ENCODE results near the gene FBXO45. TPM values are rescaled to one million over a fixed set of nuclear protein-coding genes. Genes with fewer than 3 reads are reported as not detected.
"Not testable (repeated sequence)": the region's sequence is repeated elsewhere in the genome, so short reads cannot be mapped to it uniquely, and the experiment has no call there.

FBXO45 gene
- total RNA-seq, 1 experiment from 2014 or later: 16.0 TPM

- no TSS peak for BruUV-seq (replicated peaks)
- intact Hi-C loops (cut with micrococcal nuclease): no loop called here
- Mint-ChIP-seq H3K36me3 (ENCODE audit: insufficient read depth, unreplicated experiment) (peaks cover 9% of the 10 kb centered on the region), H3K4me3 (ENCODE audit: unreplicated experiment) (peak overlapping the region; percentile 85), H3K4me1 (ENCODE audit: insufficient read depth, unreplicated experiment) (peaks cover 14% of the 10 kb centered on the region), H3K27ac (ENCODE audit: low read depth, unreplicated experiment) (peak overlapping the region; percentile 79), H3K9me3 (ENCODE audit: unreplicated experiment) (no peaks in the 10 kb centered on the region), H3K27me3 (ENCODE audit: insufficient read depth, unreplicated experiment) (no peaks in the 10 kb centered on the region)
- CTCF ChIA-PET: interaction anchor here (0.7 to 1.0 kb wide), 3 partner anchors 19 to 116 kb away, joined by 3 to 4 read pairs (median 3); no protein-coding TSS in a partner anchor
- POLR2A ChIA-PET: interaction anchor here (0.6 to 3.3 kb wide), 34 partner anchors 8 to 986 kb away, joined by 3 to 41 read pairs (median 5); partner anchors contain the start of genes CEP19, NCBP2, PAK2 and PIGX
- no peak for TF ChIP-seq CTCF (IDR thresholded peaks at IDR 0.05; ENCODE audit: unreplicated experiment)
- DNase-seq (ENCODE audit: unreplicated experiment): peak; percentile 46
These were observed 600 bp downstream of the FBXO45 start for GRCh38 chr3:196569003-196569516.

- H3K36me3 Mint-ChIP-seq (ENCODE audit: insufficient read depth, unreplicated experiment); H3K27ac Mint-ChIP-seq (ENCODE audit: low read depth, unreplicated experiment); H3K27me3 Mint-ChIP-seq (ENCODE audit: insufficient read depth, unreplicated experiment); DNase-seq (ENCODE audit: unreplicated experiment); intact Hi-C loops (cut with micrococcal nuclease); BruUV-seq (replicated peaks); H3K9me3 Mint-ChIP-seq (ENCODE audit: unreplicated experiment): not testable (repeated sequence)
- POLR2A ChIA-PET: interaction anchor here (0.6 to 2.2 kb wide), 5 partner anchors 8 to 297 kb away, joined by 3 to 10 read pairs (median 5); partner anchors contain the start of gene SENP5
- Mint-ChIP-seq H3K4me3 (ENCODE audit: unreplicated experiment) (peak overlapping the region; percentile 85), H3K4me1 (ENCODE audit: insufficient read depth, unreplicated experiment) (peaks cover 19% of the 10 kb centered on the region)
- CTCF ChIA-PET: interaction anchor here (0.6 to 1.0 kb wide), 2 partner anchors 39 to 297 kb away, joined by 3 to 5 read pairs; partner anchors contain the start of gene SENP5
These were observed 1.9 kb downstream of the FBXO45 start for GRCh38 chr3:196570332-196570731.

- Mint-ChIP-seq H3K27ac (ENCODE audit: low read depth, unreplicated experiment) (no peak overlapping the region), H3K4me3 (ENCODE audit: unreplicated experiment) (no peak overlapping the region), H3K4me1 (ENCODE audit: insufficient read depth, unreplicated experiment) (peaks cover 14% of the 10 kb centered on the region), H3K36me3 (ENCODE audit: insufficient read depth, unreplicated experiment) (no peaks in the 10 kb centered on the region), H3K27me3 (ENCODE audit: insufficient read depth, unreplicated experiment) (no peaks in the 10 kb centered on the region), H3K9me3 (ENCODE audit: unreplicated experiment) (no peaks in the 10 kb centered on the region)
- ChIA-PET POLR2A (interaction anchor here (1.1 kb wide), 1 partner anchor 70 kb away, joined by 4 read pairs; no protein-coding TSS in a partner anchor), CTCF (no interaction called here)
- DNase-seq (ENCODE audit: unreplicated experiment): no peak
- BruUV-seq (replicated peaks): no TSS peak
- intact Hi-C loops (cut with micrococcal nuclease): no loop called here
- TF ChIP-seq CTCF (IDR thresholded peaks at IDR 0.05; ENCODE audit: unreplicated experiment): no peak
These were observed 3.9 kb downstream of the FBXO45 start for GRCh38 chr3:196572389-196572788.

- ChIA-PET CTCF (interaction anchor here (0.7 to 1.2 kb wide), 3 partner anchors 13 to 25 kb away, joined by 4 read pairs; no protein-coding TSS in a partner anchor), POLR2A (interaction anchor here (0.6 to 3.2 kb wide), 3 partner anchors 16 to 34 kb away, joined by 3 to 11 read pairs (median 6); partner anchors contain the start of genes FBXO45 and WDR53)
- peaks cover 44% of the 10 kb centered on the region for H3K36me3 Mint-ChIP-seq (ENCODE audit: insufficient read depth, unreplicated experiment)
- intact Hi-C loops (cut with micrococcal nuclease): no loop called here
- BruUV-seq (replicated peaks): TSS peak; percentile 15
- no peak for TF ChIP-seq CTCF (IDR thresholded peaks at IDR 0.05; ENCODE audit: unreplicated experiment)
- no peaks in the 10 kb centered on the region for H3K4me1 Mint-ChIP-seq (ENCODE audit: insufficient read depth, unreplicated experiment)
- DNase-seq (ENCODE audit: unreplicated experiment): no peak
- no peak overlapping the region for H3K4me3 Mint-ChIP-seq (ENCODE audit: unreplicated experiment)
- H3K9me3 Mint-ChIP-seq (ENCODE audit: unreplicated experiment): no peaks in the 10 kb centered on the region
- no peak overlapping the region for H3K27ac Mint-ChIP-seq (ENCODE audit: low read depth, unreplicated experiment)
- no peaks in the 10 kb centered on the region for H3K27me3 Mint-ChIP-seq (ENCODE audit: insufficient read depth, unreplicated experiment)
These were observed 16.7 kb downstream of the FBXO45 start for GRCh38 chr3:196585044-196585757.
